Fibroblast of peridontal ligament (primary cell): ENCODE measurements around the gene PRSS27.
A peak's percentile ranks its signal among the peaks of the same experiment; 100 is the strongest.

ENCODE experiments used
- DNase-seq: peaks from one replicate; pipeline ENCODE4 v3.0.0-alpha.2; 2010; ENCODE audit errors: extremely low read depth

The PRSS27 gene

DNA sequence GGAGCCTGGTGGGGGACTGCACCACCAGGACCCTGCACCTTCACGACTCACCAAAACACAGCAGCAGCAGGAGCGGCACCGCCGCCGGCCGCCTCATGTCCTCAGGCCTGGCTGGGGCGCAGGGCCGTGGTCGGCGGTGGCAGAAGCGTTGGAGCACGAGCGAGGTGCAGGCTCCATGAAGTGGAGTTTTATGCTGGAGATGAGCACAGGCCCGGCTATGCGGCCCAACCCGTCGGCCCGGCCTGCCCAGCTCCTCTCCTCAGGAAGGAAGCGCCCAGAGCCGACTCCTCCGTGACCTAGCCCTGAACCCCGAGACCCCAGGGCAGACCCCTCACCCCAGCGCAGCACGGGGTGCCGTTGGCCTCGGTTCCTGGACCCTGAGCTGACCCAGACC lies at the start of gene PRSS27:
PRSS27 (minus strand) TSS at position 161 of the 394 bp plus-strand sequence; CDS start at position 97, 64 bp downstream.
- DNase-seq: no peak

DNA sequence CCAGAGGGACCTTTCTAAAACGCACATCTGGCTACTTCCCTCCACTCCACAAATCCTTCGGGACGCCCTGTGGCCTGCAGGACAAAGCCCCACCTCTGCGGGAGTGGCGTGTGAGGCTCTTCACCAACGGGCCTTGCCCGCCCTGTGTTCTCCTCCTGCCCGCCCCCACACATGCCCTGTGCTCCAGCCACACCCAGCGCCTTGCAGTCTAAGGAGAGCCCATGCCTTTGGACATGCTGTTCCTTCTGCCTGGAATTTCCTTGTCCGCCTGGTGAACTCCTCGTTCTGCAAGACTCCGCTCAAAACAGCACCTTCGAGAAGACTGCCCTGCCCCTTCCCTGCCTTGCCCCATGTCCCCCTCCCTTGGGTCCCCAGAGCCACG lies 49.6 kb upstream of the PRSS27 start:
- no peak for DNase-seq

DNA sequence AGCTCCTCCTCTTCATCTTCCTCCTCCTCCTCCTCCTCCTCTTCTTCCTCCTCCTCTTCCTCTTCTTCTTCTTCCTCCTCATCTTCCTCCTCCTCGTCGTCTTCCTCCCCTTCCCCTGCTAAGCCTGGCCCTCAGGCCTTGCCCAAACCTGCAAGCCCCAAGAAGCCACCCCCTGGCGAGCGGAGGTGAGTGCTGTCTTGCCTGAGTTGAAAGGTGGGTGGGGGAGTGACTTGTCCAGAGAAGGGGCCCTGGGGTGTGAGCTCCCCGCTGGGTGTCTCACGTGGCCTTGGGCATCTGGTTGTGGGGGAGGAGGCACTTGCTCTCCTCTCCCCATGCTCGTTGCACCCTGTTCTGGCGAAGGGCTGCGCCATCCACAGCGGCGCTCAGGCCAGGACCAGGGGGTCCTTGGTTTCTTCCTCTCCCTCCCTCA lies 49.1 kb upstream of the PRSS27 start:
- DNase-seq: no peak

DNA sequence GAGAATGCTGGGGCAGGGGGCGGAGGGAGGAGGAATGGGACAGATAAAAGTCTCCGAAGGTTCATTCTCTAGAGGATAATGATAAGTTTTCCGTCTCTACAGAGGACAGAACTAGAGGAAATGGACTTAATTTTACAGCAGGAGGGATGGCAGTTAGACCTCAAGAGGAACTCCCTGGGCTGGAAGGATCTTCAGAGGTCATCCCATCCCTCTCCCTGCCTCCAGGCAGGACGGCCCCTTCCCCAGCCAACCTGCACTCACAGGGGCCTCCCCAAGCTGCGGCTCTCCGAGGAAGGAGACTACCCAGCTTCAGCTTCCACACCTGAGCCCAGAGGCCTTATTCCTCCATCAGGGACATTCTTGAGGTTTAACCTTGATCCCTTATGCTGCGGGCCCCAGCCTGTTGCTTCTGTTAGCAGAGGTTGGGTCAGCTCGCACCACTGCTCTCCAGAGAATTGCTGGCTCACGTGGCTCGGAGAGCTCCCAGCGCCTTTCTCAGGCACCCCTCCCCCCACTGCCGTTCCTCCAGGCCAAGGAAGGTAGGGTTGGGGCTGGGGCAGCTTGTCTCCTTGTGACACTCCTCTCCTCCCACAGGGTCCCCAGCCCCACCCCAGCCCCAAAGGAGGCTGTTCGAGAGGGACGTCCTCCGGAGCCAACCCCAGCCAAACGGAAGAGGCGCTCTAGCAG lies 48.5 kb upstream of the PRSS27 start:
- DNase-seq: no peak

DNA sequence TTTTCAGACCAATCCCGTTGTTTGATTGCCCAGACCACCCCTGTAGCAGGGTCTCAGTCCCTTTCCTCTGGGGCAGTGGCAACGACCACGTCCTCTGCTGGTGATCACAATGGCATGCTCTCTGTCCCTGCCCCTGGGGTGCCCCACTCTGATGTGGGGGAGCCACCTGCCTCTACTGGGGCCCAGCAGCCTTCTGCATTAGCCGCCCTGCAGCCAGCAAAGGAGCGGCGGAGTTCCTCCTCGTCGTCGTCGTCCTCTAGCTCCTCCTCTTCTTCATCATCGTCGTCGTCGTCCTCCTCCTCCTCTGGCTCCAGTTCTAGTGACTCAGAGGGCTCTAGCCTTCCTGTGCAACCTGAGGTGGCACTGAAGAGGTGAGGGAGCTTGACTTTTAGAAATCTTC lies 47.9 kb upstream of the PRSS27 start:
- DNase-seq: no peak

DNA sequence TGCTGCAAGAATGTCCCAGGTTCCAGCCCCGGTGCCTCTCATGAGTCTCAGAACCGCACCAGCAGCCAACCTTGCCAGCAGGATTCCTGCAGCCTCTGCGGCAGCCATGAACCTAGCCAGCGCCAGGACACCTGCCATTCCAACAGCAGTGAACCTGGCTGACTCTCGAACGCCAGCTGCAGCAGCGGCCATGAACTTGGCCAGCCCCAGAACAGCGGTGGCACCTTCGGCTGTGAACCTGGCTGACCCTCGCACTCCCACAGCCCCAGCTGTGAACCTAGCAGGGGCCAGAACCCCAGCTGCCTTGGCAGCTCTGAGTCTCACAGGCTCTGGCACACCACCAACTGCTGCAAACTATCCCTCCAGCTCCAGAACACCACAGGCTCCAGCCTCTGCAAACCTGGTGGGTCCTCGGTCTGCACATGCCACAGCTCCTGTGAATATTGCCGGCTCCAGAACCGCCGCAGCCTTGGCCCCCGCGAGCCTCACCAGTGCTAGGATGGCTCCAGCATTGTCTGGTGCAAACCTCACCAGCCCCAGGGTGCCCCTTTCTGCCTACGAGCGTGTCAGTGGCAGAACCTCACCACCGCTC lies 47.2 kb upstream of the PRSS27 start:
- no peak for DNase-seq

DNA sequence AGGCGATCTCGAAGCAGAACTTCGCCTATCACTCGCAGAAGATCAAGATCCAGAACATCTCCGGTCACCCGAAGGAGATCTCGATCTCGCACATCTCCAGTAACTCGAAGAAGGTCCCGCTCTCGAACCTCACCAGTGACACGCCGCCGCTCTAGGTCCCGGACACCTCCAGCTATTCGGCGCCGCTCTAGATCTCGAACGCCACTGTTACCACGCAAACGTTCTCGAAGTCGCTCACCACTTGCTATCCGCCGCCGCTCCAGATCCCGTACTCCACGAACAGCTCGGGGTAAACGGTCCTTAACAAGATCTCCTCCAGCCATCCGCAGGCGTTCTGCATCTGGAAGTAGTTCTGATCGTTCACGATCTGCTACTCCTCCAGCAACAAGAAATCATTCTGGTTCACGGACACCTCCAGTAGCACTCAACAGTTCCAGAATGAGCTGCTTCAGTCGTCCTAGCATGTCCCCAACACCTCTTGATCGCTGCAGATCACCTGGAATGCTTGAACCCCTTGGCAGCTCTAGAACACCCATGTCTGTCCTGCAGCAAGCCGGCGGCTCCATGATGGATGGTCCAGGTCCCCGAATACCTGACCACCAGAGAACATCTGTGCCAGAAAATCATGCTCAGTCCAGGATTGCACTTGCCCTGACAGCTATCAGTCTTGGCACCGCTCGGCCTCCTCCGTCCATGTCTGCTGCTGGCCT lies 46.6 kb upstream of the PRSS27 start:
- DNase-seq: no peak

DNA sequence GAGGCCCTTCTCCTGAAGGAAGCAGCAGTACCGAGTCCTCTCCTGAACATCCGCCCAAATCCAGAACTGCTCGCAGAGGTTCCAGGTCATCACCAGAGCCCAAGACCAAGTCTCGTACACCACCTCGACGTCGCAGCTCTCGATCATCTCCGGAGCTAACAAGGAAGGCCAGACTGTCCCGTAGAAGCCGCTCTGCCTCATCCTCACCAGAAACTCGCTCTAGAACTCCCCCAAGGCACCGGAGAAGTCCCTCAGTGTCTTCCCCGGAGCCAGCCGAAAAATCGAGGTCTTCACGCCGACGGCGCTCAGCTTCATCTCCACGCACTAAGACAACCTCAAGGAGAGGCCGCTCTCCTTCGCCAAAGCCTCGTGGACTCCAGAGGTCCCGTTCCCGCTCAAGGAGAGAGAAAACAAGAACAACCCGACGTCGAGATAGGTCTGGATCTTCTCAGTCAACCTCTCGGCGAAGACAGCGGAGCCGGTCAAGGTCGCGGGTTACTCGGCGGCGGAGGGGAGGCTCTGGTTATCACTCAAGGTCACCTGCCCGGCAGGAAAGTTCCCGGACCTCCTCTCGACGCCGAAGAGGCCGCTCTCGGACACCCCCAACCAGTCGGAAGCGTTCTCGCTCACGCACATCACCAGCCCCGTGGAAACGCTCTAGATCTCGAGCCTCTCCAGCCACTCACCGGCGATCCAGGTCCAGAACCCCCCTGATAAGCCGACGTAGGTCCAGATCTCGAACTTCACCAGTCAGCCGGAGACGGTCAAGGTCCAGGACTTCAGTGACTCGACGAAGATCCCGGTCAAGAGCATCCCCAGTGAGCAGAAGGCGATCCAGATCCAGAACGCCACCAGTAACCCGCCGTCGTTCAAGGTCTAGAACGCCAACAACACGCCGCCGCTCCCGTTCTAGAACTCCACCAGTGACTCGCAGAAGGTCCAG lies 45.7 kb upstream of the PRSS27 start:
- no peak for DNase-seq

DNA sequence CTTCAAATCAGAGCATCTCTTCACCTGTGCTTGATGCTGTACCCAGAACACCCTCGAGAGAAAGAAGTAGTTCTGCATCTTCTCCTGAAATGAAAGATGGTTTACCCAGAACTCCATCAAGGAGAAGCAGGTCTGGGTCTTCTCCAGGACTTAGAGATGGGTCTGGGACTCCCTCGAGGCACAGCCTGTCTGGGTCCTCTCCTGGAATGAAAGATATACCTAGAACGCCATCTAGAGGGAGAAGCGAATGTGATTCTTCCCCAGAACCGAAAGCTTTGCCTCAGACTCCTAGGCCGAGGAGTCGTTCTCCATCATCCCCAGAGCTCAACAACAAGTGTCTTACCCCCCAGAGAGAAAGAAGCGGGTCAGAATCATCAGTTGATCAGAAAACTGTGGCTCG lies 44.7 kb upstream of the PRSS27 start:
- no peak for DNase-seq

DNA sequence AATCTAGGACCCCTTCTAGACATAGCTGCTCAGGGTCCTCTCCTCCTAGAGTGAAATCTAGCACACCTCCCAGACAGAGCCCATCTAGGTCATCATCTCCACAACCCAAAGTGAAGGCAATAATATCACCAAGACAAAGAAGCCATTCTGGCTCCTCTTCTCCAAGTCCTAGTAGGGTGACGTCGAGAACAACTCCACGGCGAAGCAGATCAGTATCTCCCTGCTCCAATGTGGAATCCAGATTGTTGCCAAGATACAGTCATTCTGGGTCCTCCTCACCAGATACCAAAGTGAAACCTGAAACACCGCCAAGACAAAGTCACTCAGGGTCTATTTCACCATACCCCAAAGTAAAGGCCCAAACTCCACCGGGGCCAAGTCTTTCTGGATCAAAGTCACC lies 43.1 kb upstream of the PRSS27 start:
- no peak for DNase-seq

DNA sequence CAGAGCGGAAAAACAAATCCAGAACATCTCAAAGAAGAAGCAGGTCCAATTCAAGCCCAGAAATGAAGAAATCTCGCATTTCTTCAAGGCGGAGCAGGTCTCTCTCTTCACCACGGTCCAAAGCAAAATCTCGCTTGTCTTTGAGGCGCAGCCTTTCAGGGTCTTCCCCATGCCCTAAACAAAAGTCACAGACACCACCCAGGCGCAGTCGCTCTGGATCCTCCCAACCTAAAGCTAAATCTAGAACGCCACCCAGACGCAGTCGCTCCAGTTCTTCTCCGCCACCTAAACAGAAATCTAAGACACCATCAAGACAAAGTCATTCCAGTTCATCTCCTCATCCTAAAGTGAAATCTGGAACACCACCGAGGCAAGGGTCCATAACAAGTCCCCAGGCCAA lies 42.7 kb upstream of the PRSS27 start:
- no peak for DNase-seq

DNA sequence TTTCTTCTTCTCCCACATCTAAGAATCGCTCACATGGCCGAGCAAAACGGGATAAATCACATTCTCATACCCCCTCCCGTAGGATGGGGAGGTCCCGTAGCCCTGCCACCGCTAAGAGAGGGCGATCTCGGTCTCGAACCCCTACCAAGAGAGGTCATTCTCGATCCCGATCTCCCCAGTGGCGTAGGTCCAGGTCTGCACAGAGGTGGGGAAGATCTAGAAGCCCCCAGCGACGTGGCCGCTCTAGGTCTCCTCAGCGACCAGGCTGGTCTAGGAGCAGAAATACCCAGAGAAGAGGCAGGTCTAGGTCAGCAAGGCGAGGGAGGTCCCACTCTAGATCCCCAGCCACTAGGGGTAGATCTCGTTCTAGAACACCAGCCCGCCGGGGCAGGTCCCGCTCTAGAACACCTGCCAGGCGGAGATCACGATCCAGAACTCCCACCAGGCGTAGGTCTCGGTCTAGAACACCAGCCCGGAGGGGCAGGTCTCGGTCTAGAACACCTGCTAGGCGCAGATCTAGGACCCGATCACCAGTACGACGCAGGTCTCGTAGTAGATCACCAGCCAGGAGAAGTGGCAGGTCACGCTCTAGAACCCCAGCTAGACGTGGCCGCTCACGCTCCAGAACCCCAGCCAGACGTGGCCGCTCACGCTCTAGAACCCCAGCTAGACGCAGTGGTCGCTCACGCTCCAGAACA lies 42.0 kb upstream of the PRSS27 start:
- no peak for DNase-seq

DNA sequence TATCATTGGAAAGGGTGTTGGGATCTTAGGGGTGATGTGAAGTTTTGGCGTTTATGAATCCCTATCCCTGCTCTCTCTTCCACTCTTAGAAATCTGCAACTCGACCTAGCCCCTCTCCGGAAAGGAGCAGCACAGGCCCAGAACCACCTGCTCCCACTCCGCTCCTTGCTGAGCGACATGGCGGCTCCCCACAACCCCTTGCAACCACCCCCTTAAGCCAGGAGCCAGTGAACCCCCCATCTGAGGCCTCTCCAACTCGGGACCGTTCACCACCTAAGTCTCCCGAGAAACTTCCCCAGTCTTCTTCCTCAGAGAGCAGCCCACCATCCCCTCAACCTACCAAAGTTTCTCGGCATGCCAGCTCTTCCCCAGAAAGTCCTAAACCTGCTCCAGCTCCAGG lies 41.4 kb upstream of the PRSS27 start:
- no peak for DNase-seq

DNA sequence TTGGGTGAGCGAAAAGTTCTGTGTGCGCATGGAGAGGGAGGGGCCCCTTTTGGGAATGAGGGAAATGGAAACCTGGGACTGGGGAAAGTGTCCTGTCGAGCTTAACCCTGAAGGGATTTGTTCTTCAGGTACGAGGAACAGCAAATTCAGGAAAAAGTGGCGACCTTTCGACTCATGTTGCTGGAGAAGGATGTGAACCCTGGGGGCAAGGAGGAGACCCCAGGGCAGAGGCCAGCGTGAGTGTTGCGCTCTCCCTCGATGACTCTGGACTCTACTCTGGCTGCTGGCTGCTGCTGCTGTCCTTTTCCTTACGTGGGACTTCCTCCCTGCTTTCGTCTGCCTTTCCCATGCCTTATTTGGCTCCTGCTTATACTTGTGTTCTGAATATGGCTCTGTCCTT lies 37.3 kb upstream of the PRSS27 start:
- no peak for DNase-seq

DNA sequence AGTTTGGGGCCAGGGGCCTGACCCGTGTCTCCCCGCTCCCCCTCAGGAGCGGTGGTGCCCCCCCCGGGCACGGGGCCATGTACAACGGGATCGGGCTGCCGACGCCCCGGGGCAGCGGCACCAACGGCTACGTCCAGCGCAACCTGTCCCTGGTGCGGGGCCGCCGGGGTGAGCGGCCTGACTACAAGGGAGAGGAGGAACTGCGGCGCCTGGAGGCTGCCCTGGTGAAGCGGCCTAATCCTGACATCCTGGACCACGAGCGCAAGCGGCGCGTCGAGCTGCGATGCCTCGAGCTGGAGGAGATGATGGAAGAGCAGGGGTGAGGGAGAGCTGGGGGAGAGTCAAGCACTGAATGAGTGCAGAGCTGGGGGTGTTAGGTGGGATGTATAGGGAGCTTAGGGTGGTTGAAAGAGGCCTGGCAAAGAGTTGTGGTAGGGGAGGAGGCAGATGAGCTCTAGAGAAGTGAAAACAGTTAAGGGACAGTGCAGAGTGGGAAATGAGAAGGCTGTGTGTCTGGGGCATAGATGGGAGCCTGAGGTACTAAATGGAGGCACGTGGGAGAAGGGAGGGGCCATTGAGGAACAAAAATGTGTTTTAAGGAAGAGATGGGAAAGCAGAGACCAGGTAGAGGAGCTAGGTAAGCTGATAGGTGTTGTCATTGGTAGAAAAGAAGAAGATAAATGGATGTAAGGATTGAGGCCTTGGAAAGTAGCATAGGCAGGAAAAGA lies 36.4 kb upstream of the PRSS27 start:
- no peak for DNase-seq

DNA sequence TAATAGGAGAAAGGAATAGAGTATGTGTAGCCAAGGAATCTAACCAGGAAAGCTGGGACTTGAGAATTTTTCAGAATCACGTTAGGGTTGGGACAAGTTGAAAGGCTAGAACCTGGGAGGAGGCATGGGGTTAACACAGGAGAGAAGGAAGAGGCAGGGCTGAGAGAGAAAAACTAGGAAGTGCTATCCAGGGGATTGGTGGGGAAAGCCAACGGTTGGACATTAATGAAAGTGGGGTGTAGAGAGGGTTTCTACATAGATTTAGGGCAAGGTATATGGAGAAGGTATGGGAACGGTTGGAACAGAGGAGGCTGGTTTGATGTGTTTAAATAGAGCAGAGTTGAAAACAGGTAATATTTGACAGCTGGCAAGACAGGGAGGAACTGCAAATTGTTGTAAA lies 35.1 kb upstream of the PRSS27 start:
- DNase-seq: no peak

DNA sequence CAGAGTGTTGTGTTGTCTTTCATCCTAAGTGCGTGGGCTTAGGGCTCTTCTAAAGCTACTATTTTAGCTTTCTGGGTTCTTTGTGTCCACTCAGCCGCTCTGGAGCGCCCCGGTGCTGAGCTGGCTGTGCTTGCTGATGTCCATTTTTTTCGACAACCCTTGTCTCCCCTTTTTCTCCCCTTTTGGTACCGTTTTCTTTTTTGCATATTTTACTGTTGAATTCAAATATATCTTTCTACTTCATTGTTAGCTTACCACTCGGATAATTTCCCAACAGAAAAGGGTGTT lies 33.7 kb upstream of the PRSS27 start:
- no peak for DNase-seq

DNA sequence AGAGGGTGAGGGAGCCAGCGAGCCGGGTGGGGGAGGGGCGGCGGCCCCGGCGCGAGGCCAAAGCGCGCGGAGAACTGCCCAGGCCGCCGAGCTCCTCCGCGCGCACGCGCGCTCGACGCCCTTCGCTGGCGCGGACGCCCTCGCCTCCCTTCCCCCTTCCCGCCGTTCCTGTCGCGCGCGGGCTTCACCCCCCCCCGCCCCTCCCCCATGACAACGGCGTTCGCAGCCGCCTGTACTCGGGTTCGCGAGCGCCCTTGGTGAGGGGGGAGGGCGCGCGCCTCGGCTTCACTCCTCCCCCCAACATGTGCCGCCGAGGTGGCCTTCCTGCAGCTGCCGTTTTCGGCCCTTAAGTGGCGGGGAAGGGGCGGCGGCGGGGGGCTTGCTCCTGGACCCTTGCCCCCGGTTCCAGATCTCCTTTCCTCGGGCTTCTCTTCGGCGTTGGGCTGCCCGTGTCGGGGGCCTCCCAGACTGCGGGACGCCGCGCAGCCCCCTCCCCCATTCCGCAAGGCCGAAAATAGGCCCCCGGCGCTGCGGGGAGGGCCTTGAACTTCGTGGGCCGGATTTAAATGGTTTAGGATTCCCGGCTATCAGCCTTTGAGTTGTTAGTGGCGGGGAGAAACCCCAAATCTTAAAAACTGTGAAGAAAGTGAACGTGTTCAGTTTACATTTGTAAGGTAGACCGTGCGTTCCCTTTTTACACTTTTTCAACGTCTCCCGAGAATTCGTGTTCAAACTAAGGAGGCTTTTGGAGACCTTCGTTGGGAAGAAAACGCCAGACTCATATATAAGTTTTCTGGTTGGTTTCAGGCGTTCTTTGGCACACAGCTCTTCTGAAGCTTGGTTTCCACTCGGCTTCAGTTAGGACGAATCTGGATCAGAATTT lies 33.1 kb upstream of the PRSS27 start:
- peak; percentile 69 for DNase-seq

DNA sequence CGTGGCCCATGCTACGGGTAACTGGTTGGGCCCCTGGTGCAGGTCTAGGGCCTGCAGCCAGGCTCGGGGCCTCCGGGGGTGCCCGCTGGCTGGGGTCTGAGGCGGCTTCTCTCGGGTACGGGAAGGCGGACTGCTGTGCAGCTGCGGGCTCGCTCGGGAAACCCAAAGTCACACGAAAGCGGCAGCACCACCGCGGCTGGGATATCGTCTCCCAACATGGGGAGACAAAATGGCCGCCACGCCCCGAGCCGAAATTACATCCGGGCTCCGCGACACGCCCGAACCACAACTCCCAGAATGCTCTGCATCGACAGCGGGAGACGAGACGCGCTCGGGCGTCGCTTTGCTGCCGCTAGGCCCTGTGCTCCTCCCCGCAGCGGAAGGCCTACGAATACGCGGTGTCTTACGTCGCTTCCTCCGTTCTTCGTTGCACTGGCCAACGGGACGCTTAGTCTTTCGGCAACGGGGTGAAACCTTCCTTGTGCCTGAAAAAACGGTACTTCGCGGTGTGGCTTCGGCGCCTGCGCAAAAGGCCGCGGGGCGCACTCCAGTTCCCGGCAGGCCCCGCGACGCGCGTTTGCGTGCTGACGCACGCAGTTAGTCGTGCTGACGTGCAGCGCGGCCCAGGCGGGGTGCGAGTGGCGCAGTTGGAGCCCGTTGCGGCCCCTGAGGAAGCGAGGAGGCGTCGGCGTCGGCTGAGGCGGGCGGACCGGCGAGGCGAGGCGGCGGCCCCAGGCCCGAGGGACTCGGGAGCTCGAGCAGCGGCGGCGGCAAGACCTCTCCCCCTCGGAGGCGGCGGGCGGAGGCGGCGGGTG lies 32.2 kb upstream of the PRSS27 start, which contains the start of gene SRRM2:
SRRM2 (plus strand) TSS at position 604 of the 815 bp plus-strand sequence. CDS start 3,727 bp downstream, outside the sequence.
- peak; percentile 96 for DNase-seq
